ENCODE data around the gene CCDC170.

CCDC170 gene

DNA sequence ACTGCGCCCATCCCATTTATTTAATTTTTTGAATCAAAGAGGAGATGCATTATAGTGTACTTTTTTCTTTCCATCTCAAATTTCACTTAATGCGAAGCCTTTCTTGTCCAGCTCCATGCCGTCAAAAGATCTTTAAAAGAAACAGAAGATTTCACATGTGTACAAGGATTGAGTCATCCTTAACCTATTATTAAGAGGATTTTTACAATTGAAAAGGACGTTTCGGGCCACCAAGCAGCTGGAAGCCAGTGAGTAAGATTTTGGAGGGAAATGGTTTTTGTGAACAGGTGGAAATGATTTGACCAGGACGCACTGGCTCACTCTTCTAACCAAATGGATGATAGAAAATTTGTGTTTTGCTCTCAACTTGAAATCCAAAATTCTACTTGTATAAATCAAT lies 15.1 kb upstream of the CCDC170 start:
- Mint-ChIP-seq H3K9me3 (no peaks in the 10 kb centered on the region), H3K27me3 (no peaks in the 10 kb centered on the region), H3K4me3 (no peak overlapping the region), H3K27ac (no peak overlapping the region), H3K4me1 (peaks cover 11 to 22% of the 10 kb centered on the region in 2 donors), H3K36me3 (peaks cover 0 to 4% of the 10 kb centered on the region in 2 donors)
- DNase-seq (no peak), ATAC-seq (replicated peaks) (no peak)

DNA sequence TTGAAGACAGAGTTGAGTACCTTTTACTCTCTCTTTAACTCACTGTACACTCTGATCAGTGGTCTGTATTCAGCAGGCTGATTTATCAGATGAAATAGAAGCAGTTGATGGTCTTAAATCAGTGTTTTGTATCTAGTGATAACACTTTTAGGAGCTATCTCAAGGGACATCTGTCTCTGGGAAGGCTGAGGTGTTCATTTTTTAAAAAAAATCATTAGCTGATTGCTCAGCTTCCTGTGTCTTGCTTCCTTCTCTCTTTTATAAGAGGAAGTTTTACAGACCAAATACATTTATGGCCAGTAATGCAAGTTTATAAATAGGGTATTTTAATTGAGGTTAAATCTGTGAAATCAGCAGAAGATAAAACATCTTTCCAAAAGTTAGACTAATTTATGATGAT lies 12.0 kb upstream of the CCDC170 start:
- no peak for ATAC-seq (replicated peaks)
- Mint-ChIP-seq H3K27me3 (no peaks in the 10 kb centered on the region), H3K36me3 (peaks cover 0 to 4% of the 10 kb centered on the region in 2 donors), H3K9me3 (no peaks in the 10 kb centered on the region), H3K4me1 (peaks cover 11 to 17% of the 10 kb centered on the region in 2 donors), H3K4me3 (no peak overlapping the region), H3K27ac (no peak overlapping the region)
- no peak for DNase-seq

- ATAC-seq (replicated peaks) (peak in 1 of 2 donors; percentile 22), DNase-seq (no peak)
- H3K36me3 Mint-ChIP-seq = peaks cover 0 to 4% of the 10 kb centered on the region in 2 donors
- no peaks in the 10 kb centered on the region for H3K27me3 Mint-ChIP-seq
- peak overlapping the region; percentile 87 for H3K27ac Mint-ChIP-seq
- peak overlapping the region; percentile 72 for H3K4me3 Mint-ChIP-seq
- H3K9me3 Mint-ChIP-seq = no peaks in the 10 kb centered on the region
- peaks cover 11 to 17% of the 10 kb centered on the region in 2 donors for H3K4me1 Mint-ChIP-seq
These were observed 11.5 kb upstream of the CCDC170 start for GRCh38 chr6:151482290-151482689.

- Mint-ChIP-seq H3K4me3 (no peak overlapping the region), H3K36me3 (peaks cover 0 to 4% of the 10 kb centered on the region in 2 donors), H3K27ac (no peak overlapping the region), H3K9me3 (no peaks in the 10 kb centered on the region), H3K27me3 (no peaks in the 10 kb centered on the region), H3K4me1 (peaks cover 11 to 17% of the 10 kb centered on the region in 2 donors)
- DNase-seq = no peak
- no peak for ATAC-seq (replicated peaks)
These were observed 9.8 kb upstream of the CCDC170 start for GRCh38 chr6:151483994-151484393.

- ATAC-seq (replicated peaks) (no peak), DNase-seq (no peak)
- H3K4me1 Mint-ChIP-seq = no peaks in the 10 kb centered on the region
- H3K27me3 Mint-ChIP-seq = peaks cover 14 to 17% of the 10 kb centered on the region in 2 donors
- H3K9me3 Mint-ChIP-seq = no peaks in the 10 kb centered on the region
- H3K4me3 Mint-ChIP-seq = no peak overlapping the region
- H3K36me3 Mint-ChIP-seq = no peaks in the 10 kb centered on the region
- H3K27ac Mint-ChIP-seq = no peak overlapping the region
These were observed 5.6 kb upstream of the CCDC170 start for GRCh38 chr6:151488226-151488625.

DNA sequence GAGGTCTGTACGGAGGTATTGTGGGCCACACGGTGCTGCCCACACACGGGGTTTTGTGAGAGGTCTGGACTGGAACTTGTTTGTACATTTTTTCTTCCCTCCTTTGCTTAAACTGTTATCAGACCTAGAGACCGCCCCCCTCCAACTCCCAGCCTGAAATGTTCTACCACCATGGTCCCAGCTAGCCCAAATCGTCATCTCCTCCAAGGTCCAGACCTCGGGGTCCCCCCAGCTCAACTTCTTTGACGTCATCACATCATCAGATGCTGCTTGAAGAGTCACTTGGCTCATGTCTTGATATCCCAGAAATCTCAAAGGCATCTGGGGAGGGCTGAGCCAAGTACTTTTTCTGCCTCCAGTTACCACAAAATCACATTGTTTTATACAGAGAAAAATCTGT lies 2.8 kb upstream of the CCDC170 start:
- no peak for DNase-seq
- H3K9me3 Mint-ChIP-seq = no peaks in the 10 kb centered on the region
- no peak overlapping the region for H3K27ac Mint-ChIP-seq

GRCh38 chr6:151493161-151493803 lies 535 bp upstream of the CCDC170 start:
- Mint-ChIP-seq H3K36me3 (peaks cover 0 to 1% of the 10 kb centered on the region in 2 donors), H3K27ac (no peak overlapping the region), H3K27me3 (peaks cover 38 to 41% of the 10 kb centered on the region in 2 donors), H3K4me1 (peaks cover 5 to 8% of the 10 kb centered on the region in 2 donors), H3K9me3 (no peaks in the 10 kb centered on the region), H3K4me3 (peak overlapping the region; percentile 13 to 84)
- DNase-seq (no peak), ATAC-seq (replicated peaks) (peak; percentile 20 to 32)

More for the DNA sequence above, 2.8 kb upstream of the CCDC170 start:
- Mint-ChIP-seq H3K4me1 (peaks cover 5 to 8% of the 10 kb centered on the region in 2 donors), H3K4me3 (no peak overlapping the region), H3K27me3 (peaks cover 37 to 39% of the 10 kb centered on the region in 2 donors), H3K36me3 (peaks cover 0 to 1% of the 10 kb centered on the region in 2 donors)
- no peak for ATAC-seq (replicated peaks)

GRCh38 chr6:151494235-151494935 lies 568 bp downstream of the CCDC170 start:
- DNase-seq (no peak), ATAC-seq (replicated peaks) (peak; percentile 66 to 71)
- Mint-ChIP-seq H3K4me3 (peak overlapping the region; percentile 82 to 84), H3K27ac (peak overlapping the region; percentile 43), H3K36me3 (peaks cover 0 to 1% of the 10 kb centered on the region in 2 donors), H3K4me1 (peaks cover 5 to 8% of the 10 kb centered on the region in 2 donors), H3K9me3 (no peaks in the 10 kb centered on the region), H3K27me3 (peaks cover 38 to 41% of the 10 kb centered on the region in 2 donors)

GRCh38 chr6:151494936-151495320 lies 1.1 kb downstream of the CCDC170 start:
- peaks cover 39 to 43% of the 10 kb centered on the region in 2 donors for H3K27me3 Mint-ChIP-seq
- no peaks in the 10 kb centered on the region for H3K9me3 Mint-ChIP-seq
- peaks cover 0 to 1% of the 10 kb centered on the region in 2 donors for H3K36me3 Mint-ChIP-seq
- peak overlapping the region; percentile 82 to 84 for H3K4me3 Mint-ChIP-seq
- ATAC-seq (replicated peaks) (no peak), DNase-seq (no peak)
- peaks cover 5 to 10% of the 10 kb centered on the region in 2 donors for H3K4me1 Mint-ChIP-seq
- H3K27ac Mint-ChIP-seq = no peak overlapping the region

DNA sequence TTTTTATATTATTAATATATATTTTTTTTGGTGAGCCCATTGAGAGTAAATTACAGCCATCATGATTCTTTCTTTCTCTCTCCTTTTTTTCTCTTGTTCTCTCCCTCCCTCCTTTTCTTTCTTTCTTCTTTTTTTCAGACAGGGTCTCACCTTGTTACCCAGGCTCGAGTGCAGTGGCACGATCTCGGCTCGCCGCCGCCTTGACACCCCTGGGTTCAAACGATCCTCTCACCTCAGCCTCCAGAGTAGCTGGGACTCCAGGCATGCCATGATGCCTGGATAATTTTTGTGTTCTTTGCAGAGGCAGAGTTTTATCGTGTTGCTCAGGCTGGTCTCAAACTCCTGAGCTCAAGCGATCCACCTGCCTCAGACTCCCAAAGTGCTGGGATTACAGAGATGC lies 1.6 kb downstream of the CCDC170 start:
- peaks cover 0 to 1% of the 10 kb centered on the region in 2 donors for H3K36me3 Mint-ChIP-seq

DNA sequence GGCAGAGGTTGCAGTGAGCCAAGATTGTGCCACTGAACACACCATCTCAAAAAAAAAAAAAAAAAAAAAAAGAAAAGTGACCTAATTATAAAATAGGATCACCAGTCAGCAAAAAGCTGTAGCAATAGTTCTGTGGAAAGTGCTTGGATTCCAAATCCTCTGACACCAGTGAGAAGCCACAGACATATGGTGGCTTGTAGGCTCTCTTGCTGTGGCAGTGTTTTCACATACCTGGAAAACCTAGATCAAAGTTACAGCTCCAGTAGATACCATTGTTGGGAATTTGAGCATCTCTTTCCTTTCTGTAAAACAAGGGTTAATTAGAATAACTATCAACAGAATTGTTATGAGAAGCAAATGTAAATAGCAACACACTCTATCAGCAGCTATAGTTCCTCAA lies 4.1 kb downstream of the CCDC170 start:
- no peak overlapping the region for H3K4me3 Mint-ChIP-seq
- no peaks in the 10 kb centered on the region for H3K9me3 Mint-ChIP-seq
- DNase-seq = no peak
- no peak for ATAC-seq (replicated peaks)
- peaks cover 31 to 38% of the 10 kb centered on the region in 2 donors for H3K27me3 Mint-ChIP-seq
- no peak overlapping the region for H3K27ac Mint-ChIP-seq
- H3K4me1 Mint-ChIP-seq = peaks cover 5 to 14% of the 10 kb centered on the region in 2 donors
- peaks cover 0 to 1% of the 10 kb centered on the region in 2 donors for H3K36me3 Mint-ChIP-seq

More for the DNA sequence above, 1.6 kb downstream of the CCDC170 start:
- Mint-ChIP-seq H3K4me3 (peak overlapping the region; percentile 45 to 49), H3K4me1 (peaks cover 5 to 14% of the 10 kb centered on the region in 2 donors), H3K27ac (no peak overlapping the region), H3K27me3 (peaks cover 42 to 47% of the 10 kb centered on the region in 2 donors), H3K9me3 (no peaks in the 10 kb centered on the region)
- DNase-seq = no peak
- ATAC-seq (replicated peaks) = no peak

GRCh38 chr6:151498327-151498726 lies 4.5 kb downstream of the CCDC170 start:
- peaks cover 27 to 35% of the 10 kb centered on the region in 2 donors for H3K27me3 Mint-ChIP-seq
- H3K9me3 Mint-ChIP-seq = no peaks in the 10 kb centered on the region
- peaks cover 5 to 14% of the 10 kb centered on the region in 2 donors for H3K4me1 Mint-ChIP-seq
- ATAC-seq (replicated peaks) (no peak), DNase-seq (no peak)
- peaks cover 0 to 1% of the 10 kb centered on the region in 2 donors for H3K36me3 Mint-ChIP-seq
- no peak overlapping the region for H3K4me3 Mint-ChIP-seq
- no peak overlapping the region for H3K27ac Mint-ChIP-seq

- Mint-ChIP-seq H3K27ac (no peak overlapping the region), H3K4me1 (peaks cover 2 to 9% of the 10 kb centered on the region in 2 donors), H3K27me3 (peaks cover 26 to 28% of the 10 kb centered on the region in 2 donors), H3K36me3 (peaks cover 0 to 1% of the 10 kb centered on the region in 2 donors), H3K4me3 (no peak overlapping the region), H3K9me3 (no peaks in the 10 kb centered on the region)
- DNase-seq (no peak), ATAC-seq (replicated peaks) (no peak)
These were observed 5.7 kb downstream of the CCDC170 start for GRCh38 chr6:151499551-151499950.

- no peak overlapping the region for H3K27ac Mint-ChIP-seq
- H3K27me3 Mint-ChIP-seq = peaks cover 11 to 13% of the 10 kb centered on the region in 2 donors
- no peaks in the 10 kb centered on the region for H3K9me3 Mint-ChIP-seq
- no peak overlapping the region for H3K4me3 Mint-ChIP-seq
- no peaks in the 10 kb centered on the region for H3K36me3 Mint-ChIP-seq
- DNase-seq (no peak), ATAC-seq (replicated peaks) (no peak)
- H3K4me1 Mint-ChIP-seq = peaks cover 0 to 6% of the 10 kb centered on the region in 2 donors
These were observed 7.8 kb downstream of the CCDC170 start for GRCh38 chr6:151501511-151502136.

All from stimulated activated naive B cell treated with anti-CD40 and anti-IgM and Interleukin-4, amounts not matched to agents 10 μg/mL and 1 μg/mL and 100 μg/mL, for 72 hours (primary cell).